ENCODE data around the gene TM4SF4.

GRCh38 chr3:149534671-149535332 is 60.3 kb downstream of the TM4SF4 start:
- TF ChIP-seq POLR2A (IDR thresholded peaks at IDR 0.05) (no peak), POLR2AphosphoS5 (IDR thresholded peaks at IDR 0.05) (peak; percentile 34), EP300 (IDR thresholded peaks at IDR 0.05) (no peak)
- TF ChIP-seq, protein P1, sequence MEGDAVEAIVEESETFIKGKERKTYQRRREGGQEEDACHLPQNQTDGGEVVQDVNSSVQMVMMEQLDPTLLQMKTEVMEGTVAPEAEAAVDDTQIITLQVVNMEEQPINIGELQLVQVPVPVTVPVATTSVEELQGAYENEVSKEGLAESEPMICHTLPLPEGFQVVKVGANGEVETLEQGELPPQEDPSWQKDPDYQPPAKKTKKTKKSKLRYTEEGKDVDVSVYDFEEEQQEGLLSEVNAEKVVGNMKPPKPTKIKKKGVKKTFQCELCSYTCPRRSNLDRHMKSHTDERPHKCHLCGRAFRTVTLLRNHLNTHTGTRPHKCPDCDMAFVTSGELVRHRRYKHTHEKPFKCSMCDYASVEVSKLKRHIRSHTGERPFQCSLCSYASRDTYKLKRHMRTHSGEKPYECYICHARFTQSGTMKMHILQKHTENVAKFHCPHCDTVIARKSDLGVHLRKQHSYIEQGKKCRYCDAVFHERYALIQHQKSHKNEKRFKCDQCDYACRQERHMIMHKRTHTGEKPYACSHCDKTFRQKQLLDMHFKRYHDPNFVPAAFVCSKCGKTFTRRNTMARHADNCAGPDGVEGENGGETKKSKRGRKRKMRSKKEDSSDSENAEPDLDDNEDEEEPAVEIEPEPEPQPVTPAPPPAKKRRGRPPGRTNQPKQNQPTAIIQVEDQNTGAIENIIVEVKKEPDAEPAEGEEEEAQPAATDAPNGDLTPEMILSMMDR (IDR thresholded peaks at IDR 0.05), result no peak
